Measurements from ENCODE around the gene GNL1.
"Not testable (repeated sequence)": the region's sequence is repeated elsewhere in the genome, so short reads cannot be mapped to it uniquely, and the experiment has no call there.

Gene GNL1

GRCh38 chr6:30500421-30501355 is 55.6 kb downstream of the GNL1 start:
- in situ Hi-C loops (cut with MboI; ENCODE audit: low sequenced_read_pairs), result no loop called here

GRCh38 chr6:30498705-30499104 is 57.6 kb downstream of the GNL1 start:
- in situ Hi-C loops (cut with MboI; ENCODE audit: low sequenced_read_pairs), result not testable (repeated sequence)

- in situ Hi-C loops (cut with MboI; ENCODE audit: low sequenced_read_pairs), result no loop called here
Measured at GRCh38 chr6:30497714-30498113, 58.6 kb downstream of the GNL1 start.

- in situ Hi-C loops (cut with MboI; ENCODE audit: low sequenced_read_pairs), result not testable (repeated sequence)
Measured at GRCh38 chr6:30497261-30497599, 59.1 kb downstream of the GNL1 start.

GRCh38 chr6:30495993-30496392 is 60.3 kb downstream of the GNL1 start:
- in situ Hi-C loops (cut with MboI; ENCODE audit: low sequenced_read_pairs), result no loop called here

GRCh38 chr6:30495060-30495459 is 61.2 kb downstream of the GNL1 start:
- in situ Hi-C loops (cut with MboI; ENCODE audit: low sequenced_read_pairs), result not testable (repeated sequence)

- in situ Hi-C loops (cut with MboI; ENCODE audit: low sequenced_read_pairs), result no loop called here
Measured at GRCh38 chr6:30494291-30494861, 61.9 kb downstream of the GNL1 start.

GRCh38 chr6:30493643-30494250 is 62.5 kb downstream of the GNL1 start:
- in situ Hi-C loops (cut with MboI; ENCODE audit: low sequenced_read_pairs), result no loop called here

- in situ Hi-C loops (cut with MboI; ENCODE audit: low sequenced_read_pairs), result no loop called here
Measured at GRCh38 chr6:30491991-30492952, 64.0 kb downstream of the GNL1 start.

All from hTERT RPE-1 (cell line).